WTC11 (cell line): ENCODE results near the gene GRK1. TPM values are rescaled to one million over a fixed set of nuclear protein-coding genes. Genes with fewer than 3 reads are reported as not detected.
A peak's percentile ranks its signal among the peaks of the same experiment; 100 is the strongest.

Experiments used
- ATAC-seq: fragments of 200-7000 bp; cut with Tn5 transposase; 2 replicates; pipeline ENCODE4 v1.10.0; 2021; ENCODE audit warnings: mild to moderate bottlenecking, moderate library complexity
- CTCF ChIA-PET: fragments of 300-600 bp; sonication (Branson Sonifier 250); formaldehyde crosslinking; loops from one replicate; lab custom pipeline; 2021; ENCODE audit warnings: antibody characterized with exemption; lab: Charles Lee
- POLR2A ChIA-PET: fragments of 350-600 bp; sonication (Branson Sonifier 250); formaldehyde crosslinking; loops from one replicate; lab custom pipeline; 2021; ENCODE audit warnings: antibody characterized with exemption; lab: Charles Lee
- DNase-seq: peaks from one replicate; pipeline ENCODE4 v3.0.0; 2021; ENCODE audit warnings: low spot score
- H3K27ac Mint-ChIP-seq: 2 replicates; pipeline ENCODE4 v1.8.0; 2021; ENCODE audit warnings: mixed read lengths
- H3K27me3 Mint-ChIP-seq: 2 replicates; pipeline ENCODE4 v1.8.0; 2021; ENCODE audit warnings: low read depth, mild to moderate bottlenecking, moderate library complexity, mixed read lengths
- H3K36me3 Mint-ChIP-seq: 2 replicates; pipeline ENCODE4 v1.8.0; 2021; ENCODE audit warnings: mixed read lengths
- H3K4me1 Mint-ChIP-seq: 2 replicates; pipeline ENCODE4 v1.8.0; 2022; ENCODE audit warnings: mixed read lengths
- H3K4me3 Mint-ChIP-seq: 2 replicates; pipeline ENCODE4 v1.8.0; 2021; ENCODE audit warnings: mild to moderate bottlenecking, moderate library complexity, mixed read lengths
- H3K9me3 Mint-ChIP-seq: 2 replicates; pipeline ENCODE4 v1.8.0; 2021; ENCODE audit warnings: mixed read lengths
- CDX4 ChIP-seq: fragments of 250-450 bp; sonication (Bioruptor Pico); IDR thresholded peaks from 2 replicates; pipeline ENCODE4 v1.9.0; 2021; ENCODE audit warnings: moderate library complexity, mild to moderate bottlenecking, inconsistent platforms, borderline replicate concordance
- EMX1 ChIP-seq: fragments of 250-450 bp; sonication (Bioruptor Pico); IDR thresholded peaks from 2 replicates; pipeline ENCODE4 v1.8.0; 2021; ENCODE audit warnings: mild to moderate bottlenecking
- ESRRA ChIP-seq: sonication (generic); formaldehyde crosslinking; IDR thresholded peaks from 2 replicates; pipeline ENCODE4 v1.8.1; 2022; ENCODE audit warnings: mild to moderate bottlenecking, missing genetic modification reagents, borderline replicate concordance
- GTF2I ChIP-seq: fragments of 250-450 bp; sonication (Bioruptor Pico); conservative IDR thresholded peaks from 2 replicates; pipeline ENCODE4 v1.4.0; 2021; ENCODE audit warnings: mild to moderate bottlenecking
- MYBL2 ChIP-seq: sonication (generic); formaldehyde crosslinking; IDR thresholded peaks from 2 replicates; pipeline ENCODE4 v1.8.1; 2023; ENCODE audit warnings: mild to moderate bottlenecking, moderate library complexity, missing genetic modification reagents
- NFE2L1 ChIP-seq: sonication (generic); formaldehyde crosslinking; IDR thresholded peaks from 2 replicates; pipeline ENCODE4 v1.8.1; 2023; ENCODE audit warnings: missing genetic modification reagents
- STAT6 ChIP-seq: sonication (generic); formaldehyde crosslinking; conservative IDR thresholded peaks from 2 replicates; pipeline ENCODE4 v1.8.1; 2023; ENCODE audit warnings: mild to moderate bottlenecking, low read depth, missing genetic modification reagents, moderate library complexity
- TEAD1 ChIP-seq: sonication (generic); formaldehyde crosslinking; IDR thresholded peaks from 2 replicates; pipeline ENCODE4 v1.8.0; 2022; ENCODE audit warnings: mild to moderate bottlenecking, missing genetic modification reagents
- ZNF317 ChIP-seq: sonication (generic); formaldehyde crosslinking; IDR thresholded peaks from 2 replicates; pipeline ENCODE4 v1.8.1; 2023; ENCODE audit warnings: low read depth, mild to moderate bottlenecking, moderate library complexity, missing genetic modification reagents, borderline replicate concordance
- total RNA-seq: library from RNA; stranded (reverse); gene quantifications from 3 replicates; pipeline ENCODE4 v1.2.3, GENCODE V29; 2021
- TF ChIP-seq, protein P1 (sequence below): sonication (generic); formaldehyde crosslinking; IDR thresholded peaks from 2 replicates; pipeline ENCODE4 v1.8.1; 2022; ENCODE audit warnings: missing genetic modification reagents, borderline replicate concordance
- TF ChIP-seq, protein P2 (sequence below): sonication (generic); formaldehyde crosslinking; IDR thresholded peaks from 2 replicates; pipeline ENCODE4 v1.8.1; 2023; ENCODE audit warnings: mild to moderate bottlenecking, missing genetic modification reagents, moderate library complexity
- TF ChIP-seq, protein P3 (sequence below): sonication (generic); formaldehyde crosslinking; IDR thresholded peaks from 2 replicates; pipeline ENCODE4 v1.8.0; 2023; ENCODE audit warnings: missing genetic modification reagents

Gene GRK1
- total RNA-seq, 1 experiment from 2014 or later, result 0.17 TPM

- H3K27ac Mint-ChIP-seq, result no peak overlapping the region; the same call in 1 of the 2 replicates
- CTCF ChIA-PET, result no interaction called here
- H3K4me1 Mint-ChIP-seq, result no peaks in the 10 kb centered on the region; the same call in 1 of the 2 replicates
- TF ChIP-seq TEAD1 (CRISPR knock-in tag), result no peak
- H3K4me3 Mint-ChIP-seq, result no peak overlapping the region
- no peak for ATAC-seq
- H3K36me3 Mint-ChIP-seq, result peaks cover 13% of the 10 kb centered on the region
- peak; percentile 8 for DNase-seq
- peaks cover 17% of the 10 kb centered on the region for H3K9me3 Mint-ChIP-seq
- H3K27me3 Mint-ChIP-seq, result no peaks in the 10 kb centered on the region
- POLR2A ChIA-PET, result no interaction called here
Observed at GRCh38 chr13:113647351-113648215, 19.4 kb upstream of the GRK1 start.

DNA sequence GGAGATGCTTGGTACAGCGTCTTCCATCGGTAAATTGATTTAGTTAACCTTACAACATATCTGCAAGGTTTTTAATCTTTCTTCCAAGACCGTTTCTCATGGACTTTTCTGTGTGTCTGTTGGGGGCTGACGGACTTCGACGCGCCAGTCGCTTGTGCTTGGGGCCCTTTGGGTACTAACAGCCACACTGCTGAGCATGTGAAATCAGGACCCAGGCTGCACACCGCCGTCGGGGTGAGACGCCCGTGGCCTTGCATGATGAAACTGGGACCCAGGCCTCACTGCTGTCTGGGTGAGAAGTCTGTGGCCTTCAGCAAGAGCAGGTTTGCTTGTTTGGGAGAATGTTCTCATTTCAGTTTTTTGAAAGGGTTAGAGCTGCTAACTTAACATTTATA lies 18.8 kb upstream of the GRK1 start:
- ChIA-PET CTCF (no interaction called here), POLR2A (no interaction called here)
- no peaks in the 10 kb centered on the region; the same call in 1 of the 2 replicates for H3K4me1 Mint-ChIP-seq
- ATAC-seq (no peak), DNase-seq (peak; percentile 5)
- TF ChIP-seq, protein P1, sequence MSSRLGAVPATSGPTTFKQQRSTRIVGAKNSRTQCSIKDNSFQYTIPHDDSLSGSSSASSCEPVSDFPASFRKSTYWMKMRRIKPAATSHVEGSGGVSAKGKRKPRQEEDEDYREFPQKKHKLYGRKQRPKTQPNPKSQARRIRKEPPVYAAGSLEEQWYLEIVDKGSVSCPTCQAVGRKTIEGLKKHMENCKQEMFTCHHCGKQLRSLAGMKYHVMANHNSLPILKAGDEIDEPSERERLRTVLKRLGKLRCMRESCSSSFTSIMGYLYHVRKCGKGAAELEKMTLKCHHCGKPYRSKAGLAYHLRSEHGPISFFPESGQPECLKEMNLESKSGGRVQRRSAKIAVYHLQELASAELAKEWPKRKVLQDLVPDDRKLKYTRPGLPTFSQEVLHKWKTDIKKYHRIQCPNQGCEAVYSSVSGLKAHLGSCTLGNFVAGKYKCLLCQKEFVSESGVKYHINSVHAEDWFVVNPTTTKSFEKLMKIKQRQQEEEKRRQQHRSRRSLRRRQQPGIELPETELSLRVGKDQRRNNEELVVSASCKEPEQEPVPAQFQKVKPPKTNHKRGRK (CRISPR knock-in tag), result no peak
- TF ChIP-seq EMX1, result no peak
- H3K27me3 Mint-ChIP-seq, result no peaks in the 10 kb centered on the region
- H3K36me3 Mint-ChIP-seq, result peaks cover 10% of the 10 kb centered on the region
- peaks cover 13% of the 10 kb centered on the region for H3K9me3 Mint-ChIP-seq
- H3K27ac Mint-ChIP-seq, result peak overlapping the region; percentile 74; the same call in 1 of the 2 replicates
- H3K4me3 Mint-ChIP-seq, result no peak overlapping the region

DNA sequence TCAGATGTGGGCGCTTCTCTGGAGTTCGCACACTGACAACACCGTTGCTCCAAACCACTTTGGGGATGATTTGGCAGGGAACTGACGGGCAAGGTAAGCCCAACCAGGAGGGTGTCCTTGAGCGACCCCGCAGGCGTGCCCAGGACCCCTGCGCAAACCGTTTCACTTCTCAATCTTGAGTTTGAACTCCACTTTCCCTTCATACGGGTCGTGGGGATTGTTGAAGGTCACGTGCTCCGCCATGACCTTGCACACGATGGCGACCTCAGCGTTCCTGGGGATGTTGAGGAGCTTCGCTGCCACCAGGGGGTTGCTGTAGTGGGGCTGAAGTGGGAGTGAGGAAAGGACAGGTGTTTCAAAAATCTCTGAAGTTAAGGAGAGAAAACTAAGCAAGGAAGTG lies 17.8 kb upstream of the GRK1 start:
- Mint-ChIP-seq H3K9me3 (peaks cover 8% of the 10 kb centered on the region), H3K36me3 (peaks cover 4% of the 10 kb centered on the region), H3K4me3 (no peak overlapping the region), H3K4me1 (no peaks in the 10 kb centered on the region; the same call in 1 of the 2 replicates), H3K27ac (no peak overlapping the region), H3K27me3 (no peaks in the 10 kb centered on the region)
- ChIA-PET POLR2A (no interaction called here), CTCF (interaction anchor here (0.6 to 1.0 kb wide), 5 partner anchors 32 to 378 kb away, joined by 3 to 6 read pairs (median 5); no protein-coding TSS in a partner anchor)
- TF ChIP-seq ESRRA (CRISPR knock-in tag), result peak; percentile 63; the same call in 1 of the 2 replicates
- TF ChIP-seq NFE2L1 (CRISPR knock-in tag), result no peak
- TF ChIP-seq, protein P2, sequence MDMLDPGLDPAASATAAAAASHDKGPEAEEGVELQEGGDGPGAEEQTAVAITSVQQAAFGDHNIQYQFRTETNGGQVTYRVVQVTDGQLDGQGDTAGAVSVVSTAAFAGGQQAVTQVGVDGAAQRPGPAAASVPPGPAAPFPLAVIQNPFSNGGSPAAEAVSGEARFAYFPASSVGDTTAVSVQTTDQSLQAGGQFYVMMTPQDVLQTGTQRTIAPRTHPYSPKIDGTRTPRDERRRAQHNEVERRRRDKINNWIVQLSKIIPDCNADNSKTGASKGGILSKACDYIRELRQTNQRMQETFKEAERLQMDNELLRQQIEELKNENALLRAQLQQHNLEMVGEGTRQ, result peak; percentile 33; the same call in 1 of the 2 replicates
- DNase-seq, result peak; percentile 17
- peak; percentile 60 for ATAC-seq

DNA sequence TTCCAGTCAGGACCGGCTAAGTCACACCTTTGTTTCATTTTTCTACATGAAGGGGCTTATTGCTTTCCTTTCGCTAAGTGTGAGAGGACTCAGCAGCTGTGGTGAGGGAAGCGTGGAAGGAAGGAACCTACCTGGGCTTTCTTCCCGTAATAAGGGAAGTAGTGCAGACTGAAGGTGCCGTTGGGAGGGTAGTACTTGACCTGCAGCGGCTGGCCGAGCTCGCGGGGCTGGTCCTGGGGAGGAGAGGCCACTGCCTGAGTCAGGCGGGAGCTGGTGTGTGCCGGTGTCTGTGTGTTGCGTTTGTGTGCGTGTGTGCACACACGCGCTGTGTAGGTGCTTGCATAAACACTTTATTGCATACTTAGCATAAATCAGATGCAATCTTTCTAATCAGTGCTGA lies 16.7 kb upstream of the GRK1 start:
- ChIA-PET CTCF (interaction anchor here (0.8 to 1.0 kb wide), 3 partner anchors 33 to 241 kb away, joined by 3 to 5 read pairs (median 5); no protein-coding TSS in a partner anchor), POLR2A (no interaction called here)
- no peak for ATAC-seq
- Mint-ChIP-seq H3K36me3 (no peaks in the 10 kb centered on the region), H3K27ac (no peak overlapping the region), H3K4me3 (no peak overlapping the region), H3K9me3 (no peaks in the 10 kb centered on the region), H3K4me1 (no peaks in the 10 kb centered on the region; the same call in 1 of the 2 replicates), H3K27me3 (no peaks in the 10 kb centered on the region)
- TF ChIP-seq CDX4 (no peak), ZNF317 (CRISPR knock-in tag) (no peak), GTF2I (CRISPR knock-in tag) (no peak), MYBL2 (CRISPR knock-in tag) (no peak), STAT6 (CRISPR knock-in tag) (no peak)
- TF ChIP-seq, protein P2, result no peak
- TF ChIP-seq, protein P3, sequence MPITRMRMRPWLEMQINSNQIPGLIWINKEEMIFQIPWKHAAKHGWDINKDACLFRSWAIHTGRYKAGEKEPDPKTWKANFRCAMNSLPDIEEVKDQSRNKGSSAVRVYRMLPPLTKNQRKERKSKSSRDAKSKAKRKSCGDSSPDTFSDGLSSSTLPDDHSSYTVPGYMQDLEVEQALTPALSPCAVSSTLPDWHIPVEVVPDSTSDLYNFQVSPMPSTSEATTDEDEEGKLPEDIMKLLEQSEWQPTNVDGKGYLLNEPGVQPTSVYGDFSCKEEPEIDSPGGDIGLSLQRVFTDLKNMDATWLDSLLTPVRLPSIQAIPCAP (CRISPR knock-in tag), result no peak
- peak; percentile 10 for DNase-seq
